Measurements from ENCODE around the gene IL1RAPL1. TPM values are rescaled to one million over a fixed set of nuclear protein-coding genes. Genes with fewer than 3 reads are reported as not detected.

IL1RAPL1 gene
- polyA plus RNA-seq, 1 donor from 2014 or later = not detected

DNA sequence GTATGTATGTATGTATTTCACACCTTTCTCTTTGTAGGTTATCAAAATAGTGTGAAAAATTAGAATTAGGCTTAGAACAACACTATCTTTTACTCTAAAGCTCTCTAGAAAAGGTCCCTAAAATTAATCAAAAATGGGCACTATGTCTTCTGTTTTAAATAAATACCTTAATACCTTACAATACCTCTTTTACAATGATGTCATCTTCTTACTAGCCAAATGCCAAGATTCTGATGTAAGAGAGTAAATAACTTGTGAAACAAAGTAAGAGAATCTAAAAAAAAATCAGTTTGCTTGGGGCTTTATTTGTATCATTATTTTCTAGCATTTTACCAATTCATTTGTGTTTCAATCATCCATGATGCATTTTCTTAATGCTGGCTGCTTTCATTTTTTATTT lies 1225.9 kb downstream of the IL1RAPL1 start:
- no peak overlapping the region for H3K4me2 ChIP-seq (ENCODE audit: low read length)
- no peaks in the 10 kb centered on the region for H3F3A ChIP-seq (ENCODE audit: insufficient read depth, low read length, poor library complexity, severe bottlenecking)
- H3K9me2 ChIP-seq (ENCODE audit: insufficient read depth, low read length) = no peaks in the 10 kb centered on the region
- H3K9ac ChIP-seq (ENCODE audit: low read length) = no peak overlapping the region
- no peak overlapping the region for H3K27ac ChIP-seq (ENCODE audit: low read length)
- H3K27me3 ChIP-seq (ENCODE audit: insufficient read depth, low read depth, low read length) = no peaks in the 10 kb centered on the region
- no peak overlapping the region for H3K4me3 ChIP-seq (ENCODE audit: low read length)
- H4K20me1 ChIP-seq (ENCODE audit: insufficient read depth) = no peaks in the 10 kb centered on the region
- no peaks in the 10 kb centered on the region for H3K9me3 ChIP-seq (ENCODE audit: low read length)
- no peak for TF ChIP-seq EP300 (conservative IDR thresholded peaks at IDR 0.05; ENCODE audit: poor library complexity, severe bottlenecking)
- TF ChIP-seq RAD21 (conservative IDR thresholded peaks at IDR 0.05) = no peak
- no peak for TF ChIP-seq MXI1 (conservative IDR thresholded peaks at IDR 0.05; ENCODE audit: poor library complexity, severe bottlenecking)
- no peak for TF ChIP-seq TAF1 (IDR thresholded peaks at IDR 0.05; ENCODE audit: low read depth)
- no peak for TF ChIP-seq EZH2 (IDR thresholded peaks at IDR 0.05; ENCODE audit: borderline replicate concordance, insufficient read depth, low read length, poor library complexity, severe bottlenecking)
- TF ChIP-seq POLR2AphosphoS5 (IDR thresholded peaks at IDR 0.05) = no peak
- H3K79me2 ChIP-seq (replicated peaks; ENCODE audit: insufficient read depth, low read length) = no peaks in the 10 kb centered on the region
- H2AFZ ChIP-seq (ENCODE audit: low read depth, low read length) = no peak overlapping the region
- H3K36me3 ChIP-seq (ENCODE audit: insufficient read depth, low read length) = no peaks in the 10 kb centered on the region

DNA sequence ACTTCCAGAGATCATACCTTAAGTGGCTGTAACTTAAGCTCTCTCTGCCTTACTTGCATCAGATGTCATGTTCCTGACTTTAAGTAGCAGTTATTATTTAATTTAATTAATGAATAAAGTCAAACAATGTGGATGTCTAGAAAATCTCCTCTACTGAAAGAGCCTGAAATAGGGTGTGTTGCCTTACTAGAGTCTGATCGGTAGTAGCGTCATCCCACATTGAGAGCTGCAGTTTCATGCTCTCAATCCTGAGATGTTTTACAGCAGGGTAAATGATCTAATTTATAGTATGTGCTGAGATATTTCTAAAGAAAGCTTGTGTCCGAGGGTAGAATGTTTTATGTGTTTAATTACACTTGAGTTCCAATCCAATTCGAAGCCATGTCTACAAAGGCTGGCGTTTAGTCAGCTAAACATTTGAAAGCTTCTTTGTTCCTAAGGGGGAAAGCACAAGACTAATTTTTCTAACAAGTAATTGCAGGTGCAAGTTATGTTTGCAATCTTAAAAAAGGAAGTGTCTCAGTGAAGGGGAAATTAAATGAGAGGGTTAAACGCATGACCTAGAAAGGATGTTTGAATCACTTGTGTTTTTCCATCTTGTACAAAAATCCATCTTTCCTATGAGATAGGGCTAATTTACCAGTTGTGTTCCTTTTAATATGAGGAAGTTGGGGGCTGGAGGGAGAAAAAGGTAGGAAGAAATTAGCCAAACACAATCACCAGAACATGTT lies 1237.1 kb downstream of the IL1RAPL1 start:
- no peaks in the 10 kb centered on the region for H4K20me1 ChIP-seq (ENCODE audit: insufficient read depth)
- no peaks in the 10 kb centered on the region for H3K79me2 ChIP-seq (replicated peaks; ENCODE audit: insufficient read depth, low read length)
- no peaks in the 10 kb centered on the region for H3K27me3 ChIP-seq (ENCODE audit: insufficient read depth, low read depth, low read length)
- H3K4me3 ChIP-seq (ENCODE audit: low read length) = no peak overlapping the region
- no peaks in the 10 kb centered on the region for H3K36me3 ChIP-seq (ENCODE audit: insufficient read depth, low read length)
- H3K9me2 ChIP-seq (ENCODE audit: insufficient read depth, low read length) = no peaks in the 10 kb centered on the region
- H3K9ac ChIP-seq (ENCODE audit: low read length) = no peak overlapping the region
- H2AFZ ChIP-seq (ENCODE audit: low read depth, low read length) = no peak overlapping the region
- TF ChIP-seq POLR2AphosphoS5 (IDR thresholded peaks at IDR 0.05) (no peak), EP300 (conservative IDR thresholded peaks at IDR 0.05; ENCODE audit: poor library complexity, severe bottlenecking) (no peak), TAF1 (IDR thresholded peaks at IDR 0.05; ENCODE audit: low read depth) (no peak), SMC3 (conservative IDR thresholded peaks at IDR 0.05; ENCODE audit: poor library complexity) (no peak), MXI1 (conservative IDR thresholded peaks at IDR 0.05; ENCODE audit: poor library complexity, severe bottlenecking) (no peak)
- TF ChIP-seq, protein P1, sequence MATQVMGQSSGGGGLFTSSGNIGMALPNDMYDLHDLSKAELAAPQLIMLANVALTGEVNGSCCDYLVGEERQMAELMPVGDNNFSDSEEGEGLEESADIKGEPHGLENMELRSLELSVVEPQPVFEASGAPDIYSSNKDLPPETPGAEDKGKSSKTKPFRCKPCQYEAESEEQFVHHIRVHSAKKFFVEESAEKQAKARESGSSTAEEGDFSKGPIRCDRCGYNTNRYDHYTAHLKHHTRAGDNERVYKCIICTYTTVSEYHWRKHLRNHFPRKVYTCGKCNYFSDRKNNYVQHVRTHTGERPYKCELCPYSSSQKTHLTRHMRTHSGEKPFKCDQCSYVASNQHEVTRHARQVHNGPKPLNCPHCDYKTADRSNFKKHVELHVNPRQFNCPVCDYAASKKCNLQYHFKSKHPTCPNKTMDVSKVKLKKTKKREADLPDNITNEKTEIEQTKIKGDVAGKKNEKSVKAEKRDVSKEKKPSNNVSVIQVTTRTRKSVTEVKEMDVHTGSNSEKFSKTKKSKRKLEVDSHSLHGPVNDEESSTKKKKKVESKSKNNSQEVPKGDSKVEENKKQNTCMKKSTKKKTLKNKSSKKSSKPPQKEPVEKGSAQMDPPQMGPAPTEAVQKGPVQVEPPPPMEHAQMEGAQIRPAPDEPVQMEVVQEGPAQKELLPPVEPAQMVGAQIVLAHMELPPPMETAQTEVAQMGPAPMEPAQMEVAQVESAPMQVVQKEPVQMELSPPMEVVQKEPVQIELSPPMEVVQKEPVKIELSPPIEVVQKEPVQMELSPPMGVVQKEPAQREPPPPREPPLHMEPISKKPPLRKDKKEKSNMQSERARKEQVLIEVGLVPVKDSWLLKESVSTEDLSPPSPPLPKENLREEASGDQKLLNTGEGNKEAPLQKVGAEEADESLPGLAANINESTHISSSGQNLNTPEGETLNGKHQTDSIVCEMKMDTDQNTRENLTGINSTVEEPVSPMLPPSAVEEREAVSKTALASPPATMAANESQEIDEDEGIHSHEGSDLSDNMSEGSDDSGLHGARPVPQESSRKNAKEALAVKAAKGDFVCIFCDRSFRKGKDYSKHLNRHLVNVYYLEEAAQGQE (IDR thresholded peaks at IDR 0.05; ENCODE audit: borderline replicate concordance) = no peak
- no peak overlapping the region for H3K4me2 ChIP-seq (ENCODE audit: low read length)
- H3F3A ChIP-seq (ENCODE audit: insufficient read depth, low read length, poor library complexity, severe bottlenecking) = no peaks in the 10 kb centered on the region
- no peak overlapping the region for H3K27ac ChIP-seq (ENCODE audit: low read length)
- H3K9me3 ChIP-seq (ENCODE audit: low read length) = no peaks in the 10 kb centered on the region

DNA sequence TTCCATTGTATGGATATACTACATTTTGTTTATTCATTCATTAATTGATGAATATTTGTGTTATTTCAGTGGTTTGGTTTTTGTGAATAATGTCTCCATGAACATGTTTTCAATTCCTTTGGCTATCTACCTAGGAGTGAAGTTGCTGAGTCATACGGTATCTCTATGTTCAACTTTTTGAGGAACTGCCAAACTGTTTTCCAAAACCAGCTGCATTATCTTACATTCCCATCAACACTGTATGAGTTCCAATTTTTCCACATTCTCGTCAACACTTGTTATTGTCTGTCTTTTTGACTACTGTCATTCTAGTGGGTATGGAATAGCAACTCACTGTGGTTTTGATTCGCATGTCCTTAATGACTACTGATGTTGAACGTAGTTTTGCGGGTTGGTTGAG lies 1239.5 kb downstream of the IL1RAPL1 start:
- Histone ChIP-seq H4K20me1 (ENCODE audit: insufficient read depth) (no peaks in the 10 kb centered on the region), H3K27me3 (ENCODE audit: insufficient read depth, low read depth, low read length) (no peaks in the 10 kb centered on the region), H3K9me3 (ENCODE audit: low read length) (no peaks in the 10 kb centered on the region), H3K27ac (ENCODE audit: low read length) (no peak overlapping the region), H3K9ac (ENCODE audit: low read length) (no peak overlapping the region), H3F3A (ENCODE audit: insufficient read depth, low read length, poor library complexity, severe bottlenecking) (no peaks in the 10 kb centered on the region), H3K79me2 (replicated peaks; ENCODE audit: insufficient read depth, low read length) (no peaks in the 10 kb centered on the region), H3K4me3 (ENCODE audit: low read length) (no peak overlapping the region), H3K36me3 (ENCODE audit: insufficient read depth, low read length) (no peaks in the 10 kb centered on the region), H2AFZ (ENCODE audit: low read depth, low read length) (no peak overlapping the region), H3K9me2 (ENCODE audit: insufficient read depth, low read length) (no peaks in the 10 kb centered on the region), H3K4me2 (ENCODE audit: low read length) (no peak overlapping the region)
- TF ChIP-seq RAD21 (conservative IDR thresholded peaks at IDR 0.05) (no peak), EP300 (conservative IDR thresholded peaks at IDR 0.05; ENCODE audit: poor library complexity, severe bottlenecking) (no peak)
- TF ChIP-seq, protein P2, sequence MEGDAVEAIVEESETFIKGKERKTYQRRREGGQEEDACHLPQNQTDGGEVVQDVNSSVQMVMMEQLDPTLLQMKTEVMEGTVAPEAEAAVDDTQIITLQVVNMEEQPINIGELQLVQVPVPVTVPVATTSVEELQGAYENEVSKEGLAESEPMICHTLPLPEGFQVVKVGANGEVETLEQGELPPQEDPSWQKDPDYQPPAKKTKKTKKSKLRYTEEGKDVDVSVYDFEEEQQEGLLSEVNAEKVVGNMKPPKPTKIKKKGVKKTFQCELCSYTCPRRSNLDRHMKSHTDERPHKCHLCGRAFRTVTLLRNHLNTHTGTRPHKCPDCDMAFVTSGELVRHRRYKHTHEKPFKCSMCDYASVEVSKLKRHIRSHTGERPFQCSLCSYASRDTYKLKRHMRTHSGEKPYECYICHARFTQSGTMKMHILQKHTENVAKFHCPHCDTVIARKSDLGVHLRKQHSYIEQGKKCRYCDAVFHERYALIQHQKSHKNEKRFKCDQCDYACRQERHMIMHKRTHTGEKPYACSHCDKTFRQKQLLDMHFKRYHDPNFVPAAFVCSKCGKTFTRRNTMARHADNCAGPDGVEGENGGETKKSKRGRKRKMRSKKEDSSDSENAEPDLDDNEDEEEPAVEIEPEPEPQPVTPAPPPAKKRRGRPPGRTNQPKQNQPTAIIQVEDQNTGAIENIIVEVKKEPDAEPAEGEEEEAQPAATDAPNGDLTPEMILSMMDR (IDR thresholded peaks at IDR 0.05; ENCODE audit: poor library complexity, severe bottlenecking) = no peak
- TF ChIP-seq, protein P1 (IDR thresholded peaks at IDR 0.05; ENCODE audit: borderline replicate concordance) = no peak
